Lower lobe of right lung (tissue), 2 donors: ENCODE data around the gene NOX4. TPM values are rescaled to one million over a fixed set of nuclear protein-coding genes. Genes with fewer than 3 reads are reported as not detected.
"Not testable (repeated sequence)": the region's sequence is repeated elsewhere in the genome, so short reads cannot be mapped to it uniquely, and the experiment has no call there.

Experiments
- ATAC-seq, 2 donors: fragments of 200-7000 bp; cut with Tn5 transposase; one replicate each; pipeline ENCODE4 v1.9.1; 2020 to 2022; ENCODE audit warnings: mild to moderate bottlenecking in 2 of 2, moderate library complexity in 2 of 2
- DNase-seq: peaks from one replicate; pipeline ENCODE4 v3.0.0-alpha.2; 2020
- H3K27ac ChIP-seq: fragments of 200-600 bp; one replicate; pipeline ENCODE4 v1.8.0; 2022
- H3K27me3 ChIP-seq: fragments of 200-600 bp; one replicate; pipeline ENCODE4 v1.8.0; 2022; ENCODE audit warnings: low read depth
- H3K36me3 ChIP-seq: fragments of 200-600 bp; one replicate; pipeline ENCODE4 v1.8.0; 2022; ENCODE audit warnings: mild to moderate bottlenecking
- H3K4me1 ChIP-seq: fragments of 200-600 bp; one replicate; pipeline ENCODE4 v1.8.0; 2022
- H3K4me3 ChIP-seq: fragments of 200-600 bp; one replicate; pipeline ENCODE4 v1.8.0; 2022; ENCODE audit warnings: mild to moderate bottlenecking
- H3K9me3 ChIP-seq: fragments of 200-600 bp; one replicate; pipeline ENCODE4 v1.8.0; 2022
- intact Hi-C: fragments of 100-400 bp; cut with DNase I; formaldehyde crosslinking; loops from one replicate; pipeline ENCODE4 v1.11.0; 2022
- total RNA-seq: library from RNA; stranded (reverse); fragmentation: NEBNext Ultra II Directional; extraction: Animal tissue kit (Norgen Biotek cat#: 25700); gene quantifications from one replicate; pipeline ENCODE4 v1.2.1, GENCODE V29; 2021
- TF ChIP-seq, protein P1 (sequence below): fragments of 200-600 bp; IDR thresholded peaks from one replicate; pipeline ENCODE4 v1.8.0; 2022; ENCODE audit warnings: antibody characterized with exemption, mild to moderate bottlenecking
- donor health status: DM: no; HTN: yes; CAD: no; lungs with severe emphysema.

The NOX4 gene
- total RNA-seq, 1 donor from 2014 or later, result 4.3 TPM

DNA sequence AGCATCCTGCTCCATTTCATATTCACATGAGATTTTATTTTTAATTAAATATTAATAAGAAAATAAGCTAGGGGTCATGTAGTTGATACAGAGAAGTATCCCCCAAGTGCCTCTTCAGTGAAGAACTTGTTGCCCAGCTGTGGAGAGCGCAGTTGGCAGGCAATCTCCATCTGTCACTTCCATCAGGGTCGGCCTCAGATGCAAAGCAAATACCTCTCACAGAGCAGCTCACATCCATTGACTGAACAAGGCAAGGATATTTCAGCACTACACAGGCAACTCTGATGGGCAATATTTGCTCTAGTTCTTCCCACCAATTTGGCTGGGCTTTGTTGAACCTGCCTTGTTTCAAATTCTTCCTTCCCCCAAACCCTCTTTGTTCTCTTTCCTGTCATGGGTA lies 129.4 kb downstream of the NOX4 start:
- no peaks in the 10 kb centered on the region for H3K36me3 ChIP-seq
- DNase-seq (no peak), ATAC-seq (no peak)
- H3K4me3 ChIP-seq, result no peak overlapping the region
- intact Hi-C loops, result no loop called here
- TF ChIP-seq, protein P1, sequence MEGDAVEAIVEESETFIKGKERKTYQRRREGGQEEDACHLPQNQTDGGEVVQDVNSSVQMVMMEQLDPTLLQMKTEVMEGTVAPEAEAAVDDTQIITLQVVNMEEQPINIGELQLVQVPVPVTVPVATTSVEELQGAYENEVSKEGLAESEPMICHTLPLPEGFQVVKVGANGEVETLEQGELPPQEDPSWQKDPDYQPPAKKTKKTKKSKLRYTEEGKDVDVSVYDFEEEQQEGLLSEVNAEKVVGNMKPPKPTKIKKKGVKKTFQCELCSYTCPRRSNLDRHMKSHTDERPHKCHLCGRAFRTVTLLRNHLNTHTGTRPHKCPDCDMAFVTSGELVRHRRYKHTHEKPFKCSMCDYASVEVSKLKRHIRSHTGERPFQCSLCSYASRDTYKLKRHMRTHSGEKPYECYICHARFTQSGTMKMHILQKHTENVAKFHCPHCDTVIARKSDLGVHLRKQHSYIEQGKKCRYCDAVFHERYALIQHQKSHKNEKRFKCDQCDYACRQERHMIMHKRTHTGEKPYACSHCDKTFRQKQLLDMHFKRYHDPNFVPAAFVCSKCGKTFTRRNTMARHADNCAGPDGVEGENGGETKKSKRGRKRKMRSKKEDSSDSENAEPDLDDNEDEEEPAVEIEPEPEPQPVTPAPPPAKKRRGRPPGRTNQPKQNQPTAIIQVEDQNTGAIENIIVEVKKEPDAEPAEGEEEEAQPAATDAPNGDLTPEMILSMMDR, result no peak
- no peaks in the 10 kb centered on the region for H3K9me3 ChIP-seq
- no peaks in the 10 kb centered on the region for H3K27me3 ChIP-seq
- H3K27ac ChIP-seq, result no peak overlapping the region
- no peaks in the 10 kb centered on the region for H3K4me1 ChIP-seq

DNA sequence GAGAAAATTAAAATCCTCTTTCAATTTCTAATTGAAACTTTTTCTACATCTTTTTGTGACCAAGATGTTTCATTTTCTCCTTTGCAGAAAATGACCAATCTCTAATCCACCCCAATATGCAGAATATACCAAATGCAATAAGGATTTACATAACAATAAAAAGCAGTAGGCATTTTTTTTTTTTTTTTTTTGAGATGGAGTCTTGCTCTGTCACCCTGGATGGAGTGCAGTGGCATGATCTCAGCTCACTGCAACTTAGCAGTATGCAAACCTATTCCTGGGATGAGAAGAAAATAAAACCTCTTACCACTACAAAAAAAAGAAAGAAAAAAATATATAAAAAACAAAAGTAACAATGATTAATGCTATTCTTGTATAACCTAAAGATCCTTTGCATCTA lies 132.0 kb downstream of the NOX4 start:
- H3K27me3 ChIP-seq, ATAC-seq, H3K36me3 ChIP-seq, H3K4me1 ChIP-seq, DNase-seq, H3K27ac ChIP-seq, H3K4me3 ChIP-seq, H3K9me3 ChIP-seq, intact Hi-C loops: not testable (repeated sequence)

DNA sequence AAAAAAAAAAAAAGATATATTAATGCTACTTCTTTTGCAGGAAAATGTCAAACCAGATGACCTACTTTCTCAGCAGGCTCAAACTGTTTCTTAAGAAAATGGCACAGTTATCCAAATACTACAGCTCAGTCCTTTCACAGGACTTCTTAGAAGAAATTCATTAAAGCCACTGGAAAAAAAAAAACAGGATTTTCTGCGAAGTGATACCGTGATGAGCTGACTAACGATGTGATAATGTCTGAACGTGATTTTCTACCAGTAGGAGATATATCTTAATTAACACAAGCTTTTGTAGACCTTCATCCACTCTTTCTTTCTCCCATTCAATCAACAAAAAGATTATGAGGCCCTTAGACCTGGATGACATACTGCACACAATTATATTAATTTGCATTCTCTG lies 132.4 kb downstream of the NOX4 start:
- H3K36me3 ChIP-seq, result no peaks in the 10 kb centered on the region
- no peaks in the 10 kb centered on the region for H3K9me3 ChIP-seq
- ATAC-seq (no peak), DNase-seq (no peak)
- TF ChIP-seq, protein P1, result no peak
- intact Hi-C loops, result no loop called here
- H3K4me3 ChIP-seq, result no peak overlapping the region
- H3K27me3 ChIP-seq, result no peaks in the 10 kb centered on the region
- no peak overlapping the region for H3K27ac ChIP-seq
- no peaks in the 10 kb centered on the region for H3K4me1 ChIP-seq

DNA sequence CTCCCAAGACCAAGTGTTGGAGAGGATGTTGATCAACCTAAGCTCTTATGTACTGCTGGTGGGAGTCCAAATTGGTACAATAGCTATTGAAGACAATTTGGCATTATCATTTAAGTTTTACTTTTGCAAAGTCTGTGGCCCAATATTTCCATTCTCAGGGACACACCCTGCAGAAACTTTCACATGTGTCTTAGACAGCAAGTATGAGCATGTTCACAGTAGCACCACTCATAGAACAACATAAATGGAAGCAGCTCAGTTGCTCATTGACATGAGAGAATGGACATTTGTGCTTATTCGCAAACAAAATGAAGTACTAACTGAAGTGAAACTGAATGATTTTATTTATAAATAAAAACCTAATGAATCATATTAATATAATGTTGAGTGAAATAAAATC lies 135.5 kb downstream of the NOX4 start:
- no peaks in the 10 kb centered on the region for H3K36me3 ChIP-seq
- intact Hi-C loops, result no loop called here

DNA sequence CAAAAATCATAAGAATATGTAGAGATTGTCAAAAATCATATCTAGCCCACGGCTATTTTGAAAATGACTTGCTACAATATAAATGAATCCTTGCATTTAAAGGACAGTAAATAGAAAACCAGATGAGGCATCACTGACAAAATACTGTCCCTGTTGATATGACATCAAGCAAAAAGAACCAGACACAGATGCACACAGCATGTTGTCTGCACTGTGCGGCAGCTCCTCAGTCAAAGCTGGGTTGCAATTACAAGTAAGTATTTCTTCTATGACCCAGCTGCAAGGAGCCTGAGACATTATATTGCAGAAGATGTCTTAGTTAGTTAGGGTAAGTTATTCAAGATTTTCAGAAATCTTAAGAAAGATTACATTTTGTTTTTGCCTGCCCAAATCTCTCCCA lies 136.7 kb downstream of the NOX4 start:
- H3K36me3 ChIP-seq, H3K27me3 ChIP-seq, H3K27ac ChIP-seq, intact Hi-C loops, ATAC-seq, DNase-seq, H3K4me1 ChIP-seq, H3K4me3 ChIP-seq, H3K9me3 ChIP-seq: not testable (repeated sequence)

More for the DNA sequence above, 135.5 kb downstream of the NOX4 start:
- Histone ChIP-seq H3K27me3 (no peaks in the 10 kb centered on the region), H3K4me1 (no peaks in the 10 kb centered on the region), H3K9me3 (no peaks in the 10 kb centered on the region), H3K4me3 (no peak overlapping the region), H3K27ac (no peak overlapping the region)
- DNase-seq, result no peak
- TF ChIP-seq, protein P1, result no peak
- ATAC-seq, result no peak

DNA sequence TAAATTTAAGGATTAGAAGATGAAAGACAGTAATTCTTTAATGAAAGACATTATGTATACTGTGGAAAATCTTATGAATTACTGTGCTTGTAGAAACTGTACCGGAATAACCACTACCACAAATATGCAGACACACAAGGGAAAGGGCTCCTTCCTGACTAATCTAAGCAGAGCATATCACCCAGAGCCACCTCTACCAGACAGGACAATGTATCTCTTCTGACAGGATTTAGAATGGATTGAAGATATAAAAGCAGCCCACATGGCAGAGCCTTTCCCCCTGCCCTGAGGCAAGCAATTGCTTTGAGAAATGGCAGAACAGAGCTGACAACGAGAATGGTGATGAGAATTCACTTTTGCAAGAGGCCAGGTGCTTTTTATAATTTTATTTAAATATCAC lies 144.1 kb downstream of the NOX4 start:
- H3K4me3 ChIP-seq, result no peak overlapping the region
- DNase-seq, result no peak
- no peaks in the 10 kb centered on the region for H3K27me3 ChIP-seq
- TF ChIP-seq, protein P1, result no peak
- no peaks in the 10 kb centered on the region for H3K4me1 ChIP-seq
- H3K36me3 ChIP-seq, result no peaks in the 10 kb centered on the region
- H3K9me3 ChIP-seq, result no peaks in the 10 kb centered on the region
- no peak overlapping the region for H3K27ac ChIP-seq
- intact Hi-C loops, result no loop called here
- no peak for ATAC-seq

DNA sequence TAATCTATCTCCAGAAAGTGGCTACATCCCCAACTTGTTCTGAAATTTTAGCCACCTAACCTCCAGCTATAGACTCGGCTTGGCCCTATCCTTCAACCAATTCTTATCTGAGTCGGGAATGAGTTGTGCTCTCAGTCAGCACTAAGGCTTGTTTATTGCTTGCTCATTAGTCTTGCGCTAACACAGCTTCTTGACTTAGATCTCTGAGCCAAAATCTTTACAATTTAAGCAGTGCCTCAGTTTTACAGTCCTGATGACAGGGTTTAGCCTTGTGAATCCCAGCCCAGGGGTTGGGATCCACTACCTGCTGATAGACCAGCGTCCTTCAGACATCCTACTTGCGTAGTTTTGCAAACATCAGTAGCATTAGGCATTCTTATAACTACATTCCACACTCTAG lies 144.6 kb downstream of the NOX4 start:
- H3K27me3 ChIP-seq, result no peaks in the 10 kb centered on the region
- DNase-seq (no peak), ATAC-seq (no peak)
- H3K4me1 ChIP-seq, result no peaks in the 10 kb centered on the region
- no peak overlapping the region for H3K27ac ChIP-seq
- H3K36me3 ChIP-seq, result no peaks in the 10 kb centered on the region
- intact Hi-C loops, result no loop called here
- H3K4me3 ChIP-seq, result no peak overlapping the region
- TF ChIP-seq, protein P1, result no peak
- H3K9me3 ChIP-seq, result no peaks in the 10 kb centered on the region

DNA sequence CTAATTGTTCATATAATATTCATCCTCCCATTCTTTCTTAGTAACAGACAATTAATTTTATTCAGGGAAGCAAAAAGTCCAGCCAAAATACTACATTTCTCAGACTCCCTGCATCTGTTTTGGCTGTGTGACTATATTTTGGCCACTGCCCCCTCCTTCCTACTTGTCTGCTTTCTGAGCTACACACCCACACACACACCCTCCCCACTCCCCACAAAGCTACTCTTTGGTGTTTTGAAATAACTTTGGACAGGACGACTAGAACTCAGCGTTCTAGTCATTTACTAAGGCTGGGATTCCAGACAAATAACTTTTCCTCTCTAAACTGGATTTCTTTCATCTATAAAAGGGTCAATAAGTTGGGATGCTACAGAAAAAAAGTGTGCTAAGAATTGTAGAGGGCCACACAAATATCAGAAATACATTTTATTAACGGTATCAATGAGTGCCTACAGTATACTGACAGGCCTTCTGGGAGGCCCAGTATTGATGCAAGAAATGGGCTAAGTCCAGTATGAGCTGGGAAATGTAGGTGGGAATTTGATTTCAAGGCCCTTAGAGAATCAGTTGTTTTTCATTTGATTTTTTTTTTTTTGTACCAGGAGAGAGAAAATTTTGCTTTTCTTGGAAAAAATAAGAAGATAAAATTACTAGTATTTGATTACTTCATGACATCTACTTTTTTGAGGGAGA lies 148.1 kb downstream of the NOX4 start:
- DNase-seq, intact Hi-C loops, H3K4me3 ChIP-seq, H3K4me1 ChIP-seq, H3K27me3 ChIP-seq, H3K9me3 ChIP-seq, H3K36me3 ChIP-seq: not testable (repeated sequence)
- peak; percentile 61 to 81 for ATAC-seq
- H3K27ac ChIP-seq, result peak overlapping the region; percentile 6

DNA sequence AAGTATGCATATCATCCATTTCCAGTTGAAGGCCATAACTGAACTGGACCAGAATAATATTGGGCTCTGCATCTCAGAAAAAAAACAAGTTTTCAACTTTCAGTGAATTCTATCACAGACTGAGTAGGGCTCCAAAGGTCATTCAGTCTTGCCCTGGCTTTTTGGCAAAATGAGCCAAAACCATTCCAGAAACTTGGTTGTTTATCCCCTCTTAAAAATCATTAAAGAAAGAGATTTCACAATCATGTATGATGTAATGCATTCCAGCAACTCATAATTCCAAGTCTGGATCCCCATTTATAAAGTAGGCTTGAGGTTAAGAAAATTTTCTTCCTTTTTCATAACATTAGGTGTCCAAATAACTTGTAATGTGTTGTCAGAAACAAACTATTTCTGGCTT lies 150.7 kb downstream of the NOX4 start:
- intact Hi-C loops, H3K27me3 ChIP-seq, H3K36me3 ChIP-seq, H3K9me3 ChIP-seq, DNase-seq, H3K27ac ChIP-seq, H3K4me1 ChIP-seq, H3K4me3 ChIP-seq: not testable (repeated sequence)
- peak in 1 of 2 donors; percentile 14 for ATAC-seq
